ENCODE data around the gene ZNF609.
"Not testable (repeated sequence)": the region's sequence is repeated elsewhere in the genome, so short reads cannot be mapped to it uniquely, and the experiment has no call there.

Gene ZNF609

GRCh38 chr15:64639744-64640143, 179.4 kb downstream of the ZNF609 start:
- in situ Hi-C loops (cut with MboI; ENCODE audit: low sequenced_read_pairs): not testable (repeated sequence)

DNA sequence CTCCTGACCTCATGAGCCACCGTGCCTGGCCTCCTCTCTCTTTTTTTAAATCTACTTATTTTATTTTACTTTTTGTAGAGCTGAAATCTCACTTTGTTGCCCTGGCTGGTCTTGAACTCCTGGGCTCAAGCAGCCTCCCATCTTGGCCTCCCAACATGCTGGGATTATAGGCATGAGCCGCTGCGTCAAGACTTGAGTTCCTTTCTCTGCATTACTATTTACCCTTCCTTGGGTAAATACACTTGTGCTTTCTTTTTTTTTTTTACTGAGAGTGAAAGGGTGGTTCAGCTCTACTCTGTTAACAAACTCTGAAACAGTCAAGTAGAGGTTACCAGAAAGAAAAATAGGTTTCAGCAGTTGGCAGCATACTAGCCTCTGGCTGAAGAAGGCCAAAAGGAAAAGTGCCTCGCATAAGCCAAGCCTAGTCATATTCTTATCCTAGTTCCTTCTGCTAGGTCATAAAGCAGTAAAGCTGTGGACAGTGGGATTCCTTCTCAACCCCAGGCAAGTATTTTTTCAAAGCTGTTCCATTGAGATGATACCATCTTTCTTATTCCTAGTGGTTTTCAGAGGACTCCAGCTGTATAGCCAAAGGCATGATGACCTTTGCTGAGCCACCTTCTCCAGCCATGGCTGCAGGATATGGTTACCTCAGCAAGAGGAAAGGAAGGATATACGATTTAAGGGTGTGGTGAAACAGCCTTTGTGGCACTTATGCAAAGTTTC, 179.9 kb downstream of the ZNF609 start:
- in situ Hi-C loops (cut with MboI; ENCODE audit: low sequenced_read_pairs): no loop called here

DNA sequence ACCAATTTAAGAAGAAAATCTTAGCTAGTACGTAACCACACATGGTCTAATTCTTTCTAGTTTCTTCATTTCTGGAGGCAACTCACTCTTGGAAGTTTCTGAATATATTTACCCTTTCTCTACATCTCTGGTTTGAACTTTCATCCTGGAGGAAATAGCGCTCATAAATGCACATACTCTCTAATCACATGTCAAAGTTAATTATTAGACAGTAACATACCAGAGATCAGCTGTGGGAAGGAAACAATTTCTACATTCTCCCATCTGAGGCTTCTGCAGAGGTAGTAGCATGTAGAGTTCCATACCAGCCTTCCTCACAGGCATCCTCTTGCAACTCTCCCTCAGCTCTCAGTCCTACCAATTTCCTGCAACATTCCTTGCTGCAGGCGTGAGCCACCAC, 182.5 kb downstream of the ZNF609 start:
- in situ Hi-C loops (cut with MboI; ENCODE audit: low sequenced_read_pairs): no loop called here

GRCh38 chr15:64643685-64644084, 183.3 kb downstream of the ZNF609 start:
- in situ Hi-C loops (cut with MboI; ENCODE audit: low sequenced_read_pairs): no loop called here

- in situ Hi-C loops (cut with MboI; ENCODE audit: low sequenced_read_pairs): not testable (repeated sequence)
These were observed 184.4 kb downstream of the ZNF609 start for GRCh38 chr15:64644811-64645210.

DNA sequence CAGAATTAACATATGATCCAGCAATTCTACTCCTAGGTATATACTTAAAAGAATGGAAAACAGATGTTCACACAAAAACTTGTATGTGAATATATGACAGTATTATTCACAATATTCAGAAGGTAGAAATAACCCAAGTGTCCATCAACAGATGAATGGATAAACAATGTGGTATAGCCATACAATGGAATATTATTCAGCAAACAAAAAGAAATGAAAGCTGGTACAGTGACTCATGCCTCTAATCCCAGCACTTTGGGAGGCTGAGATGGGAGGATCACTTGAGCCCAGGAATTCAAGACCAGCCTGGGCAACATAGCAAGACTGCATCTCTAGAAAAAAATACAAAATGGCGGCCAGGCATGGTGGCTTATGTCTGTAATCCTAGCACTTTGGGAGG, 185.6 kb downstream of the ZNF609 start:
- in situ Hi-C loops (cut with MboI; ENCODE audit: low sequenced_read_pairs): no loop called here

- in situ Hi-C loops (cut with MboI; ENCODE audit: low sequenced_read_pairs): no loop called here
These were observed 187.0 kb downstream of the ZNF609 start for GRCh38 chr15:64647367-64647766.

- in situ Hi-C loops (cut with MboI; ENCODE audit: low sequenced_read_pairs): no loop called here
These were observed 190.2 kb downstream of the ZNF609 start for GRCh38 chr15:64650552-64650951.

DNA sequence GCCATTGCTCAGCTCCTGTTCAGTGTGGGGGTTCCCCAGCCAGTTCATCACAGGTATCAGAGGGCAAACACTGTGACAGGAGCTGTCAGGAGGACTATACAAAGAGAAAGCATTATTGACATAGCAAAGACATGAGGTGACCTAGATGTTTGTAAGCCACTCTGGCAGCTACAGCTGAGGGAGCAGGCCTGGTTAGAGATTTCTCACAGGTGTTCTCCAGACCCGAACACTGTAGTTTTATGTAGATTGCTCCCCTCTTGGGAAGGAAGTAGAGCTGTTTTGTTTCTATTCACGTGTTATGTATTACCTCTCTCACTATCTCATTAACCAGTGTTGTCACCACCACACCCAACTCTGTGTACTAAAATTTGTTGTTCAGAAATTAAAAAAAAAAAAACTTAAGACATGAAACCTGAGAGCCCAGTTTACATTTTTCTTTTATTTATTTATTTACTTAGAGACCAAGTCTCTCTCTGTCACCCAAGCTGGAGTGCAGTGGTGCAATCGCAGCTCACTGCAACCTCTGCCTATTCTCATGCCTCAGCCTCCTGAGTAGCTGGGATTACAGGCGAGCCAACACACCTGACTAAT, 191.3 kb downstream of the ZNF609 start:
- in situ Hi-C loops (cut with MboI; ENCODE audit: low sequenced_read_pairs): no loop called here

- in situ Hi-C loops (cut with MboI; ENCODE audit: low sequenced_read_pairs): no loop called here
These were observed 193.4 kb downstream of the ZNF609 start for GRCh38 chr15:64653757-64654156.

DNA sequence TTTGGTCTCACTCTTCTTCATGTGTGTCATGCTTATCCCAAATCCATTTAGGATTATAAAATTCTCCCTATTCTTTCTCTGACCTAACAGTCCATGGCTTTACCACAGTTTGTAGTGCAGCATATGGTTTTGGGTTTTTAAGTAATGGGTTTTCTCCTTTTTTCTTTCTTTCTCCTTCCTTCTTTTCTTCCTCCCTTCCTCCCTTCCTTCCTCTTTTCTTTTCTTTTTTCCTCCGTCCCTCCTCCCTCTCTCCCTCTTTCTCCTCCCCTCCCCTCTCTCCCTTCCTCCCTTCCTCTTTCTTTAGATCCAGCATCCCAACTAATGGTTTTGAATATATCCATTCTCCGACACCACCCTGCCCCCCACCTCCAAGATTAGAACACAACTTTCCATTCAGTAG, 196.1 kb downstream of the ZNF609 start:
- in situ Hi-C loops (cut with MboI; ENCODE audit: low sequenced_read_pairs): no loop called here

GRCh38 chr15:64665179-64665578, 204.8 kb downstream of the ZNF609 start:
- in situ Hi-C loops (cut with MboI; ENCODE audit: low sequenced_read_pairs): no loop called here

- in situ Hi-C loops (cut with MboI; ENCODE audit: low sequenced_read_pairs): no loop called here
These were observed 207.4 kb downstream of the ZNF609 start for GRCh38 chr15:64667736-64668161.

DNA sequence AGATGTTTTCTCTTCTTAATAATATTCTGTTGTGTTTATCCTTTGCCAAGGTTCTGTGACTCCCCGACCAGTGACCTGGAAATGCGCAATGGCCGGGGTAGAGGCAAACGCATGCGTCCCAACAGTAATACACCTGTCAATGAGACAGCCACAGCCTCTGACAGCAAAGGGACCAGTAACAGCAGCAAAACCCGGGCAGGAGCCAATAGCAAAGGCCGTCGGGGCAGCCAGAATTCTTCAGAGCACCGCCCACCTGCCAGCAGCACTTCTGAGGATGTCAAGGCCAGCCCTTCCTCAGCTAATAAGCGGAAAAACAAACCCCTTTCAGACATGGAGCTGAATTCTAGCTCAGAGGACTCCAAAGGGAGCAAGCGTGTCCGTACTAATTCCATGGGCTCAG, 213.5 kb downstream of the ZNF609 start:
- in situ Hi-C loops (cut with MboI; ENCODE audit: low sequenced_read_pairs): no loop called here

- in situ Hi-C loops (cut with MboI; ENCODE audit: low sequenced_read_pairs): no loop called here
These were observed 217.9 kb downstream of the ZNF609 start for GRCh38 chr15:64678126-64678819.

DNA sequence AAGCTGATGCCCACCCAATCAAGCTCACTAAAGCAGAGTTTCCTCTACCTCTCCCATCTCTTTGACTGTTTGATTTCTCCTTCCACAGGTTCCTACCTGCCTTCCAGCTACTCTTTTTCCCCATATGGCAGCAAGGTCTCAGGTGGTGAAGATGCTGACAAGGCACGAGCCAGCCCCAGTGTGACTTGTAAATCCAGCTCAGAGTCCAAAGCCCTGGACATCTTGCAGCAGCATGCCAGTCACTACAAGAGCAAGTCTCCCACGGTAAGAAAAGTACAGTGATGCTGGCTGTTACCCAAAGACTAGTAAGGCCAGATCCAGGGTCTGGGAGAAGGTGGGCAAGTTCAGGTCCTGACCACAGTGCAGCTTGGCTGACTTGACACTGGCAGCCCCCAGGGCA, 219.7 kb downstream of the ZNF609 start:
- in situ Hi-C loops (cut with MboI; ENCODE audit: low sequenced_read_pairs): no loop called here

- in situ Hi-C loops (cut with MboI; ENCODE audit: low sequenced_read_pairs): no loop called here
These were observed 221.1 kb downstream of the ZNF609 start for GRCh38 chr15:64681424-64682024.

- in situ Hi-C loops (cut with MboI; ENCODE audit: low sequenced_read_pairs): no loop called here
These were observed 221.9 kb downstream of the ZNF609 start for GRCh38 chr15:64682255-64682654.

DNA sequence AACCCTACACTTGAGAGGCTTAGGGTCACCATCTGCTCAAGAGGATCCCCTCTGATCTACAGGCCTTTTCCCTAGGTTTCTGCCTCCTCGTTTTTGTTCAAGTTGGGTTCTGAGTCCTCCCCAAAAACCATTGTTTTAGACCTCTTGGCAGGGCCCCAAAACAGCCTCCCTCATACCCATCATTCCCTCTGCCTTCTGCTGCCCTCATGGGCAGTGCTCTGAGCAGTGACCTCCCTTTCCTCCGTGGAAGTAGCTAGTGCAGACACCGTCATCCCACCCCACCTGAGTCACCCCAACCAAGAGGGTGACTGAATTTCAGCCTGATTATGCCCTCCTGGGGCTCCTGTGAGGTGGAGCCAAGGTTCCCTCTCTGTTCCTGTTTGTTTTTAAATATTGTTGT, 223.0 kb downstream of the ZNF609 start:
- in situ Hi-C loops (cut with MboI; ENCODE audit: low sequenced_read_pairs): no loop called here

- in situ Hi-C loops (cut with MboI; ENCODE audit: low sequenced_read_pairs): no loop called here
These were observed 225.0 kb downstream of the ZNF609 start for GRCh38 chr15:64685230-64685888.

- in situ Hi-C loops (cut with MboI; ENCODE audit: low sequenced_read_pairs): no loop called here
These were observed 225.9 kb downstream of the ZNF609 start for GRCh38 chr15:64686130-64686735.

Data from HL-60/S4 (cell line).